Middle frontal gyrus (tissue), 1 donor: ENCODE data around the gene MAN1C1.
A peak's percentile ranks its signal among the peaks of the same experiment; 100 is the strongest.

ENCODE experiments used
- DNase-seq: peaks from one replicate; pipeline ENCODE4 v3.0.0-alpha.2; 2015; ENCODE audit warnings: low spot score; ENCODE audit errors: extremely low spot score

The MAN1C1 gene

DNA sequence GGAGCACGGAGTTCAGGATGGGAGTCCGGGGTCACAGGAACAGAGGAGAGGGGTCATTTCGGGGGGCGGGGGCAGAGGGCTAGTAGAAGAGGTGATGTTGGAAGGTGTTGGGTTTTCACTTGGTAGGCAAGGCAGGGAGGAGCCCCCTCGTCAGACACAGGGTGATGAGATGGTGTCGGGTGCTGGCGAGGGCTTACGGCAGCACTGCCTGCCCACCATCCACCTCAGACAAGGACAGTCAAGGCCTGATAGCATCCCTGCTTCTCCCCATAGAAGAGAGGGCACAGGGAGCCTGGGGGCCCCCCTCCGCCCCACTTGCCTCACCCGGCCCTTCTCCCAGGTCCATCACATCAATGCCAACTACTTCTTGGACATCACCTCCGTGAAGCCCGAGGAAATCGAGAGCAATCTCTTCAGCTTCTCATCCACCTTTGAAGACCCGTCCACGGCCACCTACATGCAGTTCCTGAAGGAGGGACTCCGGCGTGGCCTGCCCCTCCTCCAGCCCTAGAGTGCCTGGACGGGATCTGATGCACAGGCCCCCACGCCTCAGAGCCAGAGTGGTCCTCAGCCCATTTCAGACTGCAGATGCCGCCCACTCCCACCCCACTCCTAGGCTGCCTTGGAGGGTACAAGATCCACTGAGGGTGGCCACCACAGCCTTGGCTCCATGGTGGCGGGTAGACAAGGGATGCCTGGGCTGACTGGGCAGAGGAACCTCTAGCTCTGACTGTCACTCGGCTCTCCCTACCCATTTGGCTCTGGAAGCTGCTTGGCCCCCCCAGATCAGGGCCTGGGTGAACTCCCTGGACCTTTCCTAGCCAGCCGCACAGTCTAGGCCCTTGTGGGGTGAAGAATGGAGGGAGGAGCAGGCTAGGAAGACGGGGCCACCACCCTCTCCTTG is 198.9 kb downstream of the MAN1C1 start:
- no peak for DNase-seq

DNA sequence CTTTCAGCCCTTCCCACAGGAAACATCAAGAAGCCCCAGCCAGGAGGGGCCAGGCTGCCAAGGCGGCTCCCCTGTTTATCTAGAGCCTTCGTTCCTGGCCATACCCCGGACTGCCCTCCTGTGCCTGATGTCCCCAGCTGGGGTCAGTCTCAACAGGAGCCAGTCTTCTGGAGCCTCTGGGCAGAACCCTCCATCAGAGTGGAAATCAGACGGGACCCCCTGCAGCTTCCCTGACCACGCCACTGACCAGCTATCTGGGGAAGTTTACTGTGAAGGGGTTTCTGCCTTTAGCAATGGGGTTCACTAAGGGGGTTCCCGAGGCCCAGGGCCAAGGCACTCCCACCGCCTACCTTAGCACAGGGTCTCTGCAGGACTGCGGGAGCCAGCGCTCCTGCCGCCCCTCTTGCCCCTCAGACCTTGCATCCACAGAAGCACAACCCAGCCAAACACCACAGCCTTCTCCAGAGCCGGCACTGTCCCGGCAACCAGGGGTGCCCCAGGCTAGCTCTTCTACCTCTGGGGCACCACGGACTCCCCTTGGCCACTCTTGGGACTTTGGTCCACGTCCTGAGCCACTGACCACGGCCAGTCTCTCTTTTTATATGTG is 199.6 kb downstream of the MAN1C1 start:
- no peak for DNase-seq

DNA sequence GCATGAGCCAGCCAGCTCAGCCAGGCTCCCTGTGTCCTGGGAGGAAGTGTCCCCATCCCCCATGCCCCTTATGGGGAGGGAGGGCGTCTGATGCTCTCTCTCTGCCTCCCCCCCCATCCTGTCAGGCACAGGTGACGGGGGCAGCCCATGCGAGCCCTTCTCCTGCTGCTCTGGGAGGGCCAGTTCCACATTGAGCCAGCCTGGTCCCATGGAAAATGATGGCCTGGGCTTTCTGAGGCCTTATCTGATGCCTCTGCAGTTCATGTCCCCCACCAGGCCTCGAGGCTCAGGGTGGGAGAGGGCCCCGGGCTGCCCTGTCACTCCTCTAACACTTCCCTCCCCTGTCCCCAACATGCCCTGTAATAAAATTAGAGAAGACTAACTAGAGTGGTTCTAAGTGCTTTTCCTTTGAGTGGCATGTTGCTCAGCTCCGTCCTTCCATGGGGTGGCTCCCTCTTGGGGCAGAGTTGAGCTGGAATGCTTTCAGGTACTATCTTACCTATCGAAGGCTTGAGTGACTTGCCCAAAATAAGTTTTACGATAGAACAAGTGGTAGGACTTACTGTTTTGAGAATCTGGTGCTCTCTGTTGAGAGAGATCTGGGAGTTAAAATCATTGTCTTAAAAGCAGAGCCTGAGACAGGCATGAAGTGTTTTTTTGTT is 201.4 kb downstream of the MAN1C1 start:
- no peak for DNase-seq

DNA sequence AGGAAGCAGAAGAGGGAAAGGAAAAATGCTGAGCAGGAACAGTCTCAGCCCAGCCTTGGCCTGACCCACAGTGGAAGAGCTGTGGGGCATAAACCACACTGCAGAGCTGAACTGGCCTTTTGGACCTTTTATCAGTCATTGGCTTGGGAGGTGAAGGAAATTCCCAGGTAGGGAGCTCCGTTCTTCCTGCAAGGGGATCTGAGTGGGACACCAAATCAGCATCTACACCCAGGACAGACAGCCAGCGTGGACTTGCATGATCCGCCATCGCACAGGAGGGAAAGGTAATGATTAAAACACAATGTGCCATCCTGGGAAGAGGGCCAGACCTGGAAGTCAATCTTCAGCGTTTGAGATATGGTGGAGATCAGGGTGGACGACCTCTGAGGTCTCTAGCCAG is 202.0 kb downstream of the MAN1C1 start:
- no peak for DNase-seq

DNA sequence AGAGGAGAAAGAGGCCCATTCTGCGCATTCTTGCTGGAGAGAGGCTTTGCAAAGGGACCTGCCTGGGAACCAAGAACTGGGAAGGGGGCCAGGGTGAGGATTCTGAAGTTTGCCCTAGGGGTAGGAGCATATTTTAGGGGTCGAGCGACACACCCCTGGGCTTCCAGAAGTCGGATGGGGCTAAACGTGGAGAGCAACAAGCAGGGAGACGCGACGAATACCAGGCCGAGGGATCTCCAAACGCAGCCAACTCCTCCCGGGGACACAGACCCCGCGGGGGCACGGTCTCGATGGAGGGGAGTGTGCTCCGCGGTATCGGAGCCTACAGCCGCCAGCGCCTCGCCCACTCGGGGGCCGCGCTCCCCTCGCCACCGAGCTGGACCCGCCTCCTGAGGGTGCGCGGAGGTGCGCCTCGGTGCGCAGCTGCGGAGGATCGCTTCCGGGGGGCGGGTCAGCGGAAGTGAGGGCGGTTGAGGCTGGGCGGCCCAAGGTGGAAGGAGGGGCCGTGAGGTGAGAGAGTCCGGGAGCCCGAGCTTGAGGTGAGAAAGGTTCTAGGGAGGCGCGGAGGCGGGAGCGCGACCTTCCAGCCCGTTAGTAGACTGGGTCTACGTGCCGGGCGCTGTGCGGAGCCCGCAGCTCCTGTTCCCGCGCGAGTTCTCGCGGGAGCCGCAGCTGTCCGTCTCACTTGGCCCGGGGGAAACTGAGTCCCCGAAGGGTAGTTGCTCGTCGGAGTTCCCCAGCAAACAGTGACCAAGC is 203.1 kb downstream of the MAN1C1 start, which contains the start of gene MTFR1L:
Gene MTFR1L (plus strand): TSS at position 464 of the 756 bp plus-strand sequence. CDS start 3,151 bp downstream, outside the sequence.
- peak; percentile 74 for DNase-seq

DNA sequence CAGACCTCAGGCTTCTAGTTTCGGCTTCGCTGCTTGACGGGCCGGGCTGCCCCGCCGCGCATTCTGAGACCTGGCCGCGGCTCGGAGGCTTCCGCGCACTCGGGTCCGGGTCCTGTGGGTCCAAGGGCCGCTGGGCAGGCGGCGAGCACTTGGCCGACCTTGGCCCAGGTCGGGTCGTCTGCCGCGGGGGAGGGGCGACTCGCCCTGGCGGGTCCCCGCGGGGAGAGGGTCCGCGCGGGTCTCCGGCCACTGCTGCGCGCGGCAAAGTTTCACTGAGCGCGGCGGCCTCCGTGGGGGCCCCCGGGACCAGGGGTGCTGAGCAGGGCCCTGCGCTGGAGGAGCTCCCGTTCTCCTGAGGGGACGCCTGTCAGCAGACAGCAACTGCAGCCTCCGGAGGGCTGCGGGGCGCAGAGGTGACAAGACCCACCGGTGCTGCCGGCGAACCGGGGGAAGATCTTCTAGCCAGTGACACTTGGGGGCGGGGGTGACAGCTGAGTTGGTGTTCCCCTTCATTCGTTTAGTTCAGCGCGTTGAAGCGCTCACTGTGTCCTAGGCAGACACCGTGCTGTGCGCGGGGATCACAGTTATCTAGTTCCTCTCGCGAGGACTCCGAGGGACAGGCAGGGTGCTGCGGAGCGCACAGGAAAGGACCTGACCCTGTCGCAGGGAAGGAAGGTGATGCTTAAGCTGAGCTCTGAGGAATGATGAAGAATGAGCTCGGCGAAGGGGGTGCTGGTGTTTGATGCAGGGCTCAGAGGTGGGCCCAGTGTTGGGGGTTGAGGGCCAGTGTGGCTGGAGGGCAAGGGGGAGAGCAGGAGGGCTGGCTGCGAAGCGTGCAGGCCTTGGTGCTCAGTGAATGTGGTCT is 203.9 kb downstream of the MAN1C1 start:
- no peak for DNase-seq

DNA sequence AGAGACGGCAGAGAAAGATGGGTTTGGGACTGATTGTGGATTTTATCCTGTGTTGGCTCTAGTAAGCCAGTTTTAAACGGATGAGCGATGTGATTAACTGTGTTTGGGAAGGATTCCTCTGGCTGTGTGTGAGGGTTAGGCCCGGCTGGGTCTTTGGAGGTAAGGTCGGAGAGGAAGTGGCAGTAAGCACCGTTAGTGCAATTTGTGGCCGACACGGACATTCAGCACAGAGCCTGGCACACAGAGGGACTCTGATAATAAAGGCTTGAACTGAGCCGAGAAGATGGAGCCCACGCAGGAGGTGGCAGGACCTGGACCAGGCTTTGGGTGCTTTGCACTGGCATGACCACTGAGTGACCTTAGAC is 204.5 kb downstream of the MAN1C1 start:
- DNase-seq, result no peak

DNA sequence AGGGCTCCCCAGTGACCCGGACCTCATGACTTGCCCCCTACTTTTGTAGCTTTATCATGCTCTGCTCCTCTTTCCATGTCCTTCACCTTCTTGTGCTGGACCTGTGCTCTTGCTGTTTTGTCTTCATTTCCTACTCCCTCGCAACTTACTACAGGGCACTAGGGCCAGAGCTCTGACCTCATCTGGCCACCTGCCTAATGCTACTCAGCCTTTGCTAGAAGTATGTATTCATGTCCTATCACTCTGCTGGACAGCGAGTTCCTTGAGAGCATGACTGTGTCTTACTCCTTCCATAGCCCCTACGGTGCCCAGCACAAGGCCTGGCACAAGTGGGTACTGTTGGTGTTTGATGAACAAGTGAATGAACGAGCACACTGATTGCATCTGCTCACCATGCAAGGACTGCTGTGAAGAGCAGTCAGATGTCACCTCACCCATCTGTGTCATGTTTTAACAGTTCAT is 205.1 kb downstream of the MAN1C1 start:
- no peak for DNase-seq

DNA sequence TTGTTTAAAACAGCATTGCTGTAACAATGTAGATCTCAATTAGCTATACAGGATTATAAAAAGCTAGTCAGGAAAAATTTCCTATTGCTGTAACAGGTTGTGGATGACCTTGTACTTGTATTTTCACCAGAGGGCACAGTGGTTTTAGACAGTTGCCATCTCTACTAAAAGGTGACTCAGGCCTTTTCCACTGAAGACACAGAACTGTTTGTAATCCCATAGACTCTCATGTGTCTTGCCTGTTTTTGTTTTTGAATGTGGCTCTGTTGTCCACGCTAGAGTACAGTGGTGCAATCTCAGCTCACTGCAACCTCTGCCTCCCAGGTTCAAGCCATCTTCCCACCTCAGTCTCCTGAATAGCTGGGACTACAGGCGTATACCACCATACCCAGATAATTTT is 209.0 kb downstream of the MAN1C1 start:
- DNase-seq, result no peak

DNA sequence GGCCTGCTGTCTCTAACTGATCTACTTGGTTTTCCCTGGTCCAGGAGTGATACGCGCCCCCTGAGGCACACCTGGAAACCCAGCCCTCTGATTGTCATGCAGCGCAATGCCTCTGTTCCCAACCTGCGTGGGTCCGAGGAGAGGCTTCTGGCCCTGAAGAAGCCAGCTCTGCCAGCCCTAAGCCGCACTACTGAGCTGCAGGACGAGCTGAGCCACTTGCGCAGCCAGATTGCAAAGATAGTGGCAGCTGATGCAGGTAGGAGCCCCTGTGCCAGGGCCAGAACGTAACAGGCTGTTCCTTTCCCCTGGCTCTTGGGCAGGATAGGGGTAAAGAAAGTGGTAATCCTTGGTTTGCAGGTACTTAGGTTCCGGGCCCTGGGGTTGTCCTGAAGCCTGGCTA is 210.0 kb downstream of the MAN1C1 start:
- no peak for DNase-seq

DNA sequence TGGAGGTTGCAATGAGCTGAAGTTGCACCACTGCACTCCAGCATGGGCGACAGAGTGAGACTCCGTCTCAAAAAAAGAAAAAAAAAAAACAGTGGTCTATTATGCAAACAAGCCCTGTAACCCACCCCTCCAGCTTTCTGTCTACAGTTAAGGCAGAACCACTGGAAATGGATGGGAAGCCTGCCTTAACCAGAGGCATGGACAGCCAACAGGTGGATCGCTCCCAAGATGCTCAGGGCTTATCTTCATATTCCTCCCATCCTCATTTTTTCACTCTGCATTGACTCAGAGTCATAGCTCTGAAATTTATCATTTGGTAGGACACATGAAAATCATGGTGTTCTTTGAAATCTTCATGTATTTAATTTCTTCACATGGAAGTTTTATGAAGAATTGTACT is 211.9 kb downstream of the MAN1C1 start:
- no peak for DNase-seq

DNA sequence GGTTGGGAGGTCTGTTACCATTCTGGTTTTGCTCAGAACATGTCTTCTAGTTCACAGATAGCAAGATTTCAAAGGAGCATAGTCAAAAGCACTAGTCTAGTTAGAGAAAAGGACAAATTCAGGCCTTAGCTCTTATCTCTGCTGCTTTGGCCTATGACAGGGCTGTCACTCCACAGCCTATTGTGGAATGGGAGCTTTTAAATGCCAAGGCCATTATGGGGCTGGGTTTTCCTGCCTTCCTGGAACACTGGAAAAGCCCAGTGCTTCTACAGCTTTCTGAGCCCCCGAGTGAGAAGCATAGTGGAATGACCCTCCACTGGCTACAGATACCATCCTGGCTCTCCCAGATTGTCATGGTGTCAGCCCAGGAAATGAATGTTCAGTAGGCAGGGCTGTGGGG is 212.5 kb downstream of the MAN1C1 start:
- no peak for DNase-seq

DNA sequence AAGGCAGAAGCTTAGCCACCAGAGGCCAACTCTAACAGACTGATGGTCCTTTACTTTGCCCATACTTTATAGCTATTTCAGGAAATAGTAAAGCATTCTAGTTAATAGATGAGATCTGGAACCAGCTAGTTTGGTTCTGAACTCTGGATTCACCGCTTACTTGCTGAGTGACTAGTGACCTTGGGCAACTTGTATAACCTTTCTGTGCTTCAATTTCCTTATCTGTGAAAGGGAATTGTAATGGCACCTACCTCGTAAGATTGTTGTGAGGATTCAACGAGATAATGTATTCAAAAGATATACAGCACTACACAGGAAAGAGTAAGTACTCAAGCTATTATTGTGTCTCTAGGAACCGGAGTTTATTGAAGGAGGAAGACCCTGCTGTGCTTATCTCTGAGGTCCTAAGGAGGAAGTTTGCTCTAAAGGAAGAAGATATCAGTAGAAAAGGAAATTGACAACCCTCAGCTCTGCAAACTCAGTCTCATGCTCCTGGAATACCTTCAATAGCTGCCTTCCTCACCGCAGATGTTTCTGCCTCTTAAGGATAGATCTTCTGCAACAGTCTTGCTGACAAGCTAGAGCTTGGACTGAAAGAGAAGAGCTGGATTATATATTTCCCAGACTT is 215.1 kb downstream of the MAN1C1 start:
- no peak for DNase-seq

DNA sequence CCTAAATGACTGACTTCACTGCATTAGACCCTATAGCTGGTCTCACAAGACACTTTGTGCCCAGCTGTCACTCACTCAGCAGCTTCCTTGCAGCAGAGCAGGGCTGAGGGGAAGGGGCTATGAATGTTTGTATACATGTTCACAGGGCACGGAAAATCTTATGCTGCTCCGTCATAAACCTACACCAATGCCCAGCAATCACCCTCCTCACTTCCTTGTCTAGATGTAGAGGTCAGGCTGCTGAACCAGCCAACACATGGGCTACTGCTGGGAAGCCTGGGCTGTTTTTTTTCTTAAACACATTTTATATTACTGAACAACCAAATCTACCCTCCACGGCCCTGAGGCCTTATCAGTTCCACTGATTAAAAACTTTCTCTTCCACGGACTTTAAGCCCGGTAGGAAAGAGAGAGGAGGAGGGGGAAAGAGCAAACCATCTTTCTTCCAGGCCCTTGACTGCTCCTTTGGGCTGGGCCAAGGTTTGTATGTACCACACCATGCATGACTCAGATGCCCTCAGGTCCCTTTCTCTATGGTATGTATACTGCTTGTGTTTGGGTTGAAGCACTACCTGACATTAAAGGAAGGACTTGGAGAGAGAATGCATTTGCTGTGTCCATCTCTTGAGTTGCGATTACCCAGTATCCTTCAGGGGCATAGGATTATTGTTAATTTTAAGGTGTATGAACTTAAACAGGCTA is 215.9 kb downstream of the MAN1C1 start:
- no peak for DNase-seq

DNA sequence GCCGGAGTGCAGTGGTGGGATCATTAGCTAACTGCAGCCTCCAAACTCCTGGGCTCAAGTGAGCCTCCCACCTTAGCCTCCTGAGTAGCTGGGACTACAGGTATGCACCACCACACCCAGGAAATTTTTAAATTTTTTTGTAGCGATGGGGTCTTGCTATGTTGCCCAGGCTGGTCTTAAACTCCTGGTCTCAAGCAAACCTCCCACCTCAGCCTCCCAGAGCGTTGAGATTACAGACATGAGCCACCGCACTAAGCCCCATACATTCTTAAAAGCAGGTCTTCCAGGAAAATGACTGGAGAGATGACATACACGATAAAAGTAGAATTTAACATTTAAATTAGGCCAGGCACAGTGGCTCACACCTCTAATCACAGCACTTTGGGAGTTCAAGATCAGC is 216.6 kb downstream of the MAN1C1 start:
- DNase-seq, result no peak
